Panc1 (cell line): ENCODE results near the gene PGC. TPM values are rescaled to one million over a fixed set of nuclear protein-coding genes. Genes with fewer than 3 reads are reported as not detected.

Source experiments
- ATAC-seq: fragments of 200-7000 bp; cut with Tn5 transposase; 2 replicates; pipeline ENCODE4 v1.9.1; 2020; ENCODE audit warnings: mild to moderate bottlenecking, moderate library complexity
- BruUV-seq: library from RNA; stranded (reverse); fragments of 400-500 nt; replicated peaks from 2 replicates; lab custom pipeline; 2021; lab: Mats Ljungman, UMichigan
- CTCF ChIA-PET: fragments of 300-600 bp; sonication (Branson Sonifier 250); formaldehyde crosslinking; loops from one replicate; lab custom pipeline; 2022; ENCODE audit warnings: antibody characterized with exemption; lab: Charles Lee
- POLR2A ChIA-PET: fragments of 300-600 bp; sonication (Branson Sonifier 250); formaldehyde crosslinking; loops from one replicate; lab custom pipeline; 2022; ENCODE audit warnings: antibody characterized with exemption; lab: Charles Lee
- DNase-seq: peaks from one replicate; pipeline ENCODE4 v3.0.0-alpha.2; 2010; ENCODE audit warnings: low read depth, low spot score
- H3K27ac ChIP-seq: 2 replicates; pipeline ENCODE4 v1.5.1; 2011; ENCODE audit warnings: mild to moderate bottlenecking, low read length, inconsistent platforms
- H3K27me3 ChIP-seq: fragments of 200-500 bp; sonication (Bioruptor generic); 2 replicates; pipeline ENCODE4 v1.6.0; 2014; ENCODE audit warnings: low read length, inconsistent platforms; ENCODE audit not compliant: control insufficient read depth, insufficient read depth
- H3K36me3 ChIP-seq: fragments of 200-500 bp; sonication (Bioruptor generic); 2 replicates; pipeline ENCODE4 v1.5.1; 2014; ENCODE audit warnings: inconsistent platforms, mild to moderate bottlenecking, low read length, moderate library complexity; ENCODE audit not compliant: control insufficient read depth, insufficient read depth
- H3K4me1 ChIP-seq: 2 replicates; pipeline ENCODE4 v1.5.1; 2011; ENCODE audit warnings: inconsistent platforms, mild to moderate bottlenecking, low read length, moderate library complexity; ENCODE audit not compliant: control insufficient read depth, insufficient read depth
- H3K4me3 ChIP-seq, 2 experiments: 2 replicates each; pipeline ENCODE4 v1.5.1; 2011 to 2012; ENCODE audit warnings: low read depth in 2 of 2, low read length in 2 of 2, mild to moderate bottlenecking in 2 of 2, inconsistent platforms in 1 of 2, moderate library complexity in 1 of 2
- H3K9me3 ChIP-seq: fragments of 200-500 bp; sonication (Bioruptor generic); 2 replicates; pipeline ENCODE4 v1.5.1; 2014; ENCODE audit warnings: low read depth, mild to moderate bottlenecking, inconsistent platforms, low read length, moderate library complexity; ENCODE audit not compliant: control insufficient read depth, insufficient read depth
- POLR2AphosphoS5 ChIP-seq: IDR thresholded peaks from 2 replicates; pipeline ENCODE4 v1.6.1; 2012; ENCODE audit warnings: mild to moderate bottlenecking, low read depth, low read length, moderate library complexity
- SIN3A ChIP-seq: IDR thresholded peaks from 2 replicates; pipeline ENCODE4 v1.6.1; 2012; ENCODE audit warnings: low read depth, mild to moderate bottlenecking, low read length, moderate library complexity, borderline replicate concordance; ENCODE audit not compliant: insufficient read depth
- TCF7L2 ChIP-seq: IDR thresholded peaks from 2 replicates; pipeline ENCODE4 v1.6.1; 2011; ENCODE audit warnings: mild to moderate bottlenecking, low read depth, low read length, inconsistent platforms
- in situ Hi-C: cut with HindIII; loops from 2 replicates; pipeline ENCODE4 v1.10.0; 2016; ENCODE audit warnings: low sequenced_read_pairs, low pct_unique_long_range_greater_than_20kb
- intact Hi-C: fragments of 100-400 bp; cut with micrococcal nuclease; formaldehyde crosslinking; loops from one replicate; pipeline ENCODE4 v1.10.0; 2022; ENCODE audit not compliant: unreplicated experiment
- total RNA-seq: library from RNA; stranded (reverse); gene quantifications from one replicate; pipeline ENCODE4 v1.2.1, GENCODE V29; 2021; ENCODE audit not compliant: unreplicated experiment
- TF ChIP-seq, protein P1 (sequence below), 2 experiments: IDR thresholded peaks; 2 replicates each; pipeline ENCODE4 v1.6.1; 2011 to 2012; ENCODE audit warnings: low read depth in 2 of 2, control low read depth in 1 of 2, low read length in 1 of 2, mild to moderate bottlenecking in 1 of 2, moderate library complexity in 1 of 2; ENCODE audit not compliant: insufficient read depth in 1 of 2
- TF ChIP-seq, protein P2 (sequence below): fragments of 450-650 bp; IDR thresholded peaks from 2 replicates; pipeline ENCODE4 v1.5.1; 2017; ENCODE audit warnings: mild to moderate bottlenecking

The PGC gene
- total RNA-seq, 1 experiment from 2014 or later, result 0.18 TPM

DNA sequence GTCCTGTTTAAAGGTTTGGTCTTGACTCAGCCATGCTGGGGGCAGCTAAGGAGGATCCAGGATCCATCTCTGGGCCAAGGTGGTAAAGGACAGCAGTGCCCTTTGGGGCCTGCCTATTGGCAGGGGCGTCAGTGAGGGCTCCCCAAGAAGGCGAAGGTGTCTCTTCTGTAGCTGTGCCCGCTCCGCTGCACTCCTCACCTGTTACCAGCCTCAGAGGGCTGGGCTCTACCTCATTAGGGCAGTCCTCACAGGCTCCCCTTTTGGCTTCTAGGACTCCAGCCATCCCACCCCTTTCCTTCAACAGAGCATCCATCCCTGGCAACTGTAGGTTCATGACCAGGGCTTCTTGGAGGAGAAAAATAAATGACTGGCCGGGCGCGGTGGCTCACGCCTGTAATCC lies 22.2 kb upstream of the PGC start:
- ChIA-PET CTCF (no interaction called here), POLR2A (no interaction called here)
- BruUV-seq, result no TSS peak
- Histone ChIP-seq H3K27me3 (no peaks in the 10 kb centered on the region), H3K36me3 (no peaks in the 10 kb centered on the region), H3K4me1 (peaks cover 8% of the 10 kb centered on the region), H3K9me3 (no peaks in the 10 kb centered on the region), H3K27ac (no peak overlapping the region), H3K4me3 (no peak overlapping the region)
- in situ Hi-C loops (no loop called here), intact Hi-C loops (no loop called here)
- DNase-seq (no peak), ATAC-seq (no peak)
- TF ChIP-seq TCF7L2, result no peak
- TF ChIP-seq, protein P1, sequence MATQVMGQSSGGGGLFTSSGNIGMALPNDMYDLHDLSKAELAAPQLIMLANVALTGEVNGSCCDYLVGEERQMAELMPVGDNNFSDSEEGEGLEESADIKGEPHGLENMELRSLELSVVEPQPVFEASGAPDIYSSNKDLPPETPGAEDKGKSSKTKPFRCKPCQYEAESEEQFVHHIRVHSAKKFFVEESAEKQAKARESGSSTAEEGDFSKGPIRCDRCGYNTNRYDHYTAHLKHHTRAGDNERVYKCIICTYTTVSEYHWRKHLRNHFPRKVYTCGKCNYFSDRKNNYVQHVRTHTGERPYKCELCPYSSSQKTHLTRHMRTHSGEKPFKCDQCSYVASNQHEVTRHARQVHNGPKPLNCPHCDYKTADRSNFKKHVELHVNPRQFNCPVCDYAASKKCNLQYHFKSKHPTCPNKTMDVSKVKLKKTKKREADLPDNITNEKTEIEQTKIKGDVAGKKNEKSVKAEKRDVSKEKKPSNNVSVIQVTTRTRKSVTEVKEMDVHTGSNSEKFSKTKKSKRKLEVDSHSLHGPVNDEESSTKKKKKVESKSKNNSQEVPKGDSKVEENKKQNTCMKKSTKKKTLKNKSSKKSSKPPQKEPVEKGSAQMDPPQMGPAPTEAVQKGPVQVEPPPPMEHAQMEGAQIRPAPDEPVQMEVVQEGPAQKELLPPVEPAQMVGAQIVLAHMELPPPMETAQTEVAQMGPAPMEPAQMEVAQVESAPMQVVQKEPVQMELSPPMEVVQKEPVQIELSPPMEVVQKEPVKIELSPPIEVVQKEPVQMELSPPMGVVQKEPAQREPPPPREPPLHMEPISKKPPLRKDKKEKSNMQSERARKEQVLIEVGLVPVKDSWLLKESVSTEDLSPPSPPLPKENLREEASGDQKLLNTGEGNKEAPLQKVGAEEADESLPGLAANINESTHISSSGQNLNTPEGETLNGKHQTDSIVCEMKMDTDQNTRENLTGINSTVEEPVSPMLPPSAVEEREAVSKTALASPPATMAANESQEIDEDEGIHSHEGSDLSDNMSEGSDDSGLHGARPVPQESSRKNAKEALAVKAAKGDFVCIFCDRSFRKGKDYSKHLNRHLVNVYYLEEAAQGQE (IDR thresholded peaks at IDR 0.05; ENCODE audit: insufficient read depth in 1 of 2, low read depth in 2 of 2, low read length in 1 of 2), result no peak
- TF ChIP-seq SIN3A, result no peak
- TF ChIP-seq, protein P2, sequence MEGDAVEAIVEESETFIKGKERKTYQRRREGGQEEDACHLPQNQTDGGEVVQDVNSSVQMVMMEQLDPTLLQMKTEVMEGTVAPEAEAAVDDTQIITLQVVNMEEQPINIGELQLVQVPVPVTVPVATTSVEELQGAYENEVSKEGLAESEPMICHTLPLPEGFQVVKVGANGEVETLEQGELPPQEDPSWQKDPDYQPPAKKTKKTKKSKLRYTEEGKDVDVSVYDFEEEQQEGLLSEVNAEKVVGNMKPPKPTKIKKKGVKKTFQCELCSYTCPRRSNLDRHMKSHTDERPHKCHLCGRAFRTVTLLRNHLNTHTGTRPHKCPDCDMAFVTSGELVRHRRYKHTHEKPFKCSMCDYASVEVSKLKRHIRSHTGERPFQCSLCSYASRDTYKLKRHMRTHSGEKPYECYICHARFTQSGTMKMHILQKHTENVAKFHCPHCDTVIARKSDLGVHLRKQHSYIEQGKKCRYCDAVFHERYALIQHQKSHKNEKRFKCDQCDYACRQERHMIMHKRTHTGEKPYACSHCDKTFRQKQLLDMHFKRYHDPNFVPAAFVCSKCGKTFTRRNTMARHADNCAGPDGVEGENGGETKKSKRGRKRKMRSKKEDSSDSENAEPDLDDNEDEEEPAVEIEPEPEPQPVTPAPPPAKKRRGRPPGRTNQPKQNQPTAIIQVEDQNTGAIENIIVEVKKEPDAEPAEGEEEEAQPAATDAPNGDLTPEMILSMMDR, result no peak
- TF ChIP-seq POLR2AphosphoS5, result no peak

DNA sequence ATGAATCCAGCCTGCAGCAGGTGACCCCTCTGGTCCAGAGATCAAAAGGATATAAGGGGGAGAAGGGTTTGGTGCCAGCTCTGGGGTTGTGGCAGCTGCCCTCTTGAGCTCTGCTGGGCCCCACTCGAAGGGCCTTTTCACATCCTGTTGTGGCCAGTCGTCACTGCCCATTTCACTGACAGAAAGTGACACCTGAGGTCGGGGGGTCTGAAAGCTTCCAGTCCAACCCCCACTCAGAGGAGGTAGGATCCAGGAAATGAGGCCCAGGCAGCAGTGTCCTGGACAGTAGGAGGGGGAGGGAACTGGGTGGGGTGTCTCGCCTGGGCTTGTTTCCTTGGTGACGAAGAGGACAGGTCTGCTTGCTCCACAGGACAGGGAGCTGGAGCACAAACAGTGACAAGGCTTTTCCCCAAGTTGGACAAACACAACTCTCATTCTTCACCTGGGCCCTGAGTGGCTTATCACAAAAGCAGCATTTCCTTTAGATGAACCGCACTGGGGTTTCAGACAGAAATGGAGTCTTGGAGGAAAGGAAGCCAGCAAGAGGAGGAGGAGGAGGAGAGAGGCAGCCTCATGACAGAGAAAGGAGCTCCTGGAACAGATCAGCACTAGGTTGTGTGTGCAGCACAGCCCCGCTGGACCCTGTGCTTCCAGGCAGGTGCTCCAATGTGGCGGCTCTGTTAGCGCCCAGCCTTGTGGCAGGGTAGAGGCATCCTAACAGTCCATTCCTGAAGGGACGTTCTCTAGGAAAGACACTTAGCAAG lies 21.5 kb upstream of the PGC start:
- Histone ChIP-seq H3K4me3 (no peak overlapping the region), H3K27ac (no peak overlapping the region), H3K9me3 (no peaks in the 10 kb centered on the region), H3K4me1 (peaks cover 8% of the 10 kb centered on the region), H3K36me3 (no peaks in the 10 kb centered on the region), H3K27me3 (no peaks in the 10 kb centered on the region)
- ATAC-seq, result no peak
- ChIA-PET POLR2A (no interaction called here), CTCF (no interaction called here)
- no TSS peak for BruUV-seq
- intact Hi-C loops, result no loop called here
- no peak for DNase-seq
- TF ChIP-seq, protein P2, result no peak
- TF ChIP-seq POLR2AphosphoS5 (no peak), TCF7L2 (no peak), SIN3A (no peak)
- TF ChIP-seq, protein P1 (IDR thresholded peaks at IDR 0.05; ENCODE audit: insufficient read depth in 1 of 2, low read depth in 2 of 2, low read length in 1 of 2), result no peak
- in situ Hi-C loops, result no loop called here
